ENCODE data around the gene ULK1.
A peak's percentile ranks its signal among the peaks of the same experiment; 100 is the strongest.
"Not testable (repeated sequence)": the region's sequence is repeated elsewhere in the genome, so short reads cannot be mapped to it uniquely, and the experiment has no call there.

The ULK1 gene

GRCh38 chr12:131949431-131950181, 55.2 kb downstream of the ULK1 start, which contains the start of gene EP400:
Gene EP400 (plus strand): TSS chr12:131949942. CDS start chr12:131960620, 10,678 bp downstream.
- TF ChIP-seq GATA1 (IDR thresholded peaks at IDR 0.05; ENCODE audit: low read depth, low read length), result no peak
- peak; percentile 50 for TF ChIP-seq POLR2A (IDR thresholded peaks at IDR 0.05; ENCODE audit: low read length)

GRCh38 chr12:131950182-131950913, 55.9 kb downstream of the ULK1 start:
- DNase-seq, result peak; percentile 69 to 78
- TF ChIP-seq POLR2A (IDR thresholded peaks at IDR 0.05; ENCODE audit: low read length) (no peak), GATA1 (IDR thresholded peaks at IDR 0.05; ENCODE audit: low read depth, low read length) (no peak)

More at GRCh38 chr12:131949431-131950181, 55.2 kb downstream of the ULK1 start, which contains the start of gene EP400:
- DNase-seq, result peak; percentile 95 to 97

GRCh38 chr12:131953810-131954209, 59.4 kb downstream of the ULK1 start:
- DNase-seq, result not testable (repeated sequence)

GRCh38 chr12:131954460-131954859, 60.0 kb downstream of the ULK1 start:
- DNase-seq, result not testable (repeated sequence)

GRCh38 chr12:131959116-131959515, 64.7 kb downstream of the ULK1 start:
- no peak for TF ChIP-seq GATA1 (IDR thresholded peaks at IDR 0.05; ENCODE audit: low read depth, low read length)
- TF ChIP-seq POLR2A (IDR thresholded peaks at IDR 0.05; ENCODE audit: low read length), result no peak
- no peak for DNase-seq

- no peak for DNase-seq
- TF ChIP-seq GATA1 (IDR thresholded peaks at IDR 0.05; ENCODE audit: low read depth, low read length) (no peak), POLR2A (IDR thresholded peaks at IDR 0.05; ENCODE audit: low read length) (no peak)
Measured at GRCh38 chr12:131959641-131960589, 65.5 kb downstream of the ULK1 start.

GRCh38 chr12:131960590-131961325, 66.3 kb downstream of the ULK1 start:
- not testable (repeated sequence) for DNase-seq

GRCh38 chr12:131961328-131961727, 66.9 kb downstream of the ULK1 start:
- not testable (repeated sequence) for DNase-seq

- DNase-seq, result no peak
- TF ChIP-seq GATA1 (IDR thresholded peaks at IDR 0.05; ENCODE audit: low read depth, low read length) (no peak), POLR2A (IDR thresholded peaks at IDR 0.05; ENCODE audit: low read length) (no peak)
Measured at GRCh38 chr12:131962069-131962468, 67.6 kb downstream of the ULK1 start.

- DNase-seq, result no peak
- no peak for TF ChIP-seq POLR2A (IDR thresholded peaks at IDR 0.05; ENCODE audit: low read length)
- no peak for TF ChIP-seq GATA1 (IDR thresholded peaks at IDR 0.05; ENCODE audit: low read depth, low read length)
Measured at GRCh38 chr12:131963381-131963780, 69.0 kb downstream of the ULK1 start.

- TF ChIP-seq POLR2A (IDR thresholded peaks at IDR 0.05; ENCODE audit: low read length) (no peak), GATA1 (IDR thresholded peaks at IDR 0.05; ENCODE audit: low read depth, low read length) (no peak)
- no peak for DNase-seq
Measured at GRCh38 chr12:131965073-131965472, 70.7 kb downstream of the ULK1 start.

GRCh38 chr12:131971226-131971625, 76.8 kb downstream of the ULK1 start:
- DNase-seq, result no peak
- TF ChIP-seq POLR2A (IDR thresholded peaks at IDR 0.05; ENCODE audit: low read length) (no peak), GATA1 (IDR thresholded peaks at IDR 0.05; ENCODE audit: low read depth, low read length) (no peak)
